NCI-H1436 treated with DMSO at 0.1 percent for 48 hours (cell line): ENCODE measurements around the gene COL4A2.

Source experiments
- DNase-seq: peaks from one replicate; lab custom pipeline; 2025; lab: John Stamatoyannopoulos, UW

The COL4A2 gene

DNA sequence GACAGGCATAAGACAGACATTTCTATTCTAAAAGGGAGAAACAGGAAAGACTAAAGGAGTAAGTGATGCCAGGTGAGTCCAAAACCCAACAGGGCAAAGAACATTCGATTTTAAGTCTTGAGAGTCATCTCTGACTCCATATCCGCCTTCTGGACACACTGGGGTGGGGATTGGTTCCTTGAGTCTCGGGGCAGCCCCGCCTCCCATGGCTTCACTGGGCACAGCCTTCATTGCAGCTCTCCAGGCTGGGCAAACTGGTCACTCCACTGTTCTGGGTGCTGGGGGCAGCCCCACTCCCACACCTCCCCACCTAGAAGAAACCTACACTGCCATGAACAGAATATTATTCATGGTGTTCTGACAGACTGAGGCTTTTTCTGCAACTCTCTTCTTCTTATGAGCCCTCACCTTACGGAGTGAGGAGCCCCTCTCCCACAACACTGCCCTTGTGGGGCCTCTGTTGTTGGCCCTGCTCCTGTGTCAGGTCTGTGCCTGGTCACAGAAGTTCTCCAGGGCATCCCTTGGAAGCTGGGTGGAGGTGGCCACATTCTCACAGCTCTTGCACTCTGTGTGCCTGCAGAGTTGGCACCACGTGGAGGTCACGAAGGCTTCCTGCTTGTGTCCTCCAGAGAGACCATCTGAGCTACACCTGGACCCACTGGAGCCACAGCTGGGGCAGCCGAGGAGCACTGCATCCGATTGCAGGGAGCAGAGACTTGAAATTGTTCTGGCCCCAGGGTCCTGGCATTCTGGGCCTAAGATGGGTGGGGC, 95.4 kb downstream of the COL4A2 start:
- DNase-seq: no peak

DNA sequence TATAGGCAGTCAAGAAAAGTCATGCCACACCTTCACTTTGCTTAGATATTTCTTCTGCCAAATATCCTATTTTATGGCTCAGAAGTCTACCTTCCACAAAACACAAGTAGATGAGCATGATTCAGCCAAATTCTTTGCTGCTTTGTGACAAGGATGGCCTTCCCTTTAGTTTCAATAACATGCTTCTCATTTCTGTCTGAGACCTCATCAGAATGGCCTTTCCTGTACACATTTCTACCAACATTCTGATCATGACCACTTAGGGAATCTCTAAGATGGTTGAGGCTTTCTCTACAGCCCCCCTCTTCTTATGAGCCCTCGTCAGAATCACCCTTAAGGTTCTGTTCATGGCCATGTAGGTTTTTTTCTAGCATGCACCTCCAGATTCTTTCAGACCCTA, 96.2 kb downstream of the COL4A2 start:
- DNase-seq: no peak

DNA sequence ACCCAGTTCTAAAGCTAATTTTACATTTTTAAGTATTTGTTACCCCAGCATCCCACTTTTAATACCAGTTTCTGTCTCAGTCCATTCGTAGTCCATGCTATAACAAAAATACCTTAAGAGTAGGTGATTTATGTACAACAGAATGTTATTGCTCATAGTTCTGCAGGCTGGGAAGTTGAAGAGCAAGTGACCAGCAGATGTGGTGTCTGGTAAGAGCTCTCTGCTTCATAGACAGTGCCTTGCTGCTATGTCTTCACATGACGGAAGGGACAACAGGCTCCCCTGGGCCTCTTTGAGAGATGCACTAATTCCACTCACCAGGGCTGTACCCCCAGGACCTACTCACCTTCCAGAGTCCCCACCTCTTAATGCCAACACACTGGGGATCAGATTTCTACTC, 96.6 kb downstream of the COL4A2 start:
- no peak for DNase-seq

DNA sequence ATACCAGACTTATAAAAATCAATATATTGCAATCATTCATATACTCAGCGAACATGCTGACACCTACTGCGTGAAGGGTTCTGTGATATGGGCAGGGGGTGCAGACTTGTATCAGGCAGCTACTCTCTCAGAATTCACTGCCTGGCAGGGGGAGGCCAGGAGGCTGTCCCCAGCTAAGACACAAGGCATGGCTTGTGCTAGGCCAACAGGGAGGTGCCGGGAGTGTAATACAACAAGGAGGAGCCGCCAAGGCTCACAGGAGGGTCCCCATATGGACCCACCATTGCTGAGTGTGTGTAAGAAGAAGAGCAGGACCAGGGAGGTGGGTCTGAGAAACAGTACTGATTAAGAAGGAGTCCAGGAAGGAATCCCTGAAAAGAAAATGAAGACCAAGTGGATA, 97.2 kb downstream of the COL4A2 start:
- DNase-seq: no peak

- no peak for DNase-seq
These were observed 98.7 kb downstream of the COL4A2 start for GRCh38 chr13:110405597-110406450.

GRCh38 chr13:110407021-110407420, 99.9 kb downstream of the COL4A2 start:
- no peak for DNase-seq

DNA sequence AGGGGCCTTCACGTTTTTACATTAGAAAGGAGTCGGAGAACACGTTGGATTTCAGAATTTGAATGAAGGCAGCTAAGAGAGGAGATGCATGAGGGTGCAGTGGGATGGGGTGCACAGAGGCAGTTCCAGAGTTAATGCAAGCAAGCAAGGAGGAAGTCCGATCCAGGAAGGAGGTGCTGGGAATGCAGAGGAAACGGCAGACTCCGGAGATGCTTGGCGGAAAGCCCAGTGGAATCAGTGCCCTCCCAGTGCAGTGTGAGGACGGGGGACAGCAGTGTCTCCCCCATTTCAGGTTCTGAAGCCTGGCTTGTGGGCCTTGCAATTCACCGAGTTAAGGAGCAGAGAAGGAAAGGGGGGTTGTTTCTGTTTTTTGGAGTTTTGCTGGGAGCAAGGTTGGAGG, 100.4 kb downstream of the COL4A2 start:
- no peak for DNase-seq

DNA sequence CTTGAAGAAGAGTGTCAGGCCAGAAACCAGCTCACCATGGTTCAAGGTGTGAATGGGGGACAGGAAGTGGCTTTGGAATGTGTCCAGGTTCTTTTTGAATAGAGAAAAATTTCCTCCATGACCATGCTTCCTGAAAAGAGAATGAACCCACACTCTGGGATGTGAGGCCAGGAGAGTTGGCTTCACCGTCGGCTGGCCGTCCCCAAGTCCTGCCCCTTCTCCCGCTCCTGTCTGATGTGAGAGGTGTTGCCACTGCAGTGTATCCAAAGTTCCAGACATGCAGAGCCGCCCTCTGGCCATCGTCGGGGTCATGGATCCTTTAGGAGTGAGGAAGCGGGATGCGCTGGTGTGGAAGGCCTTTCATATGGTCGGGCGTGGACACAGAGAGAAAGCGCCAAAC, 101.2 kb downstream of the COL4A2 start:
- no peak for DNase-seq

GRCh38 chr13:110409581-110409992, 102.5 kb downstream of the COL4A2 start:
- no peak for DNase-seq

DNA sequence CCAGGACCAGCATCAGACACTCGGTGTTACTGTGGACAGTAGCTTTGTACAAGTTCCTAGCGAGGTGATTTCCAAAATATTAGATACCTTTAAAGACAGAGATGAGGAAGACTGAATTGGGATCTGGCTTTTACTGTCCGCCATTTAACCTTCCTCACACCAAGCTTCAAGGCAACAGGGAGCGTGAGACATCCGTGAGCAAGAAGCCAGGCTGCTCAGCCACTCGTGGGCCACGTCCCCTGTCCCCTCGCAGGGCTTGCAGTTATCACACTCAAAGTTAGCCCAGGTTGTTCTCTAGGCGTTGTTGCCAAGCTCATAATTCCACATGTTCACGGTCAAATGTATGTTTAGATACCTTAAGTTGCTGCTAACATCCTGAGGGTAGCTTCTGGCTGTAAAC, 102.9 kb downstream of the COL4A2 start:
- DNase-seq: no peak

GRCh38 chr13:110410936-110411687, 104.0 kb downstream of the COL4A2 start:
- DNase-seq: no peak

GRCh38 chr13:110411688-110412059, 104.6 kb downstream of the COL4A2 start:
- no peak for DNase-seq

GRCh38 chr13:110412132-110412914, 105.2 kb downstream of the COL4A2 start:
- no peak for DNase-seq

GRCh38 chr13:110413016-110413675, 106.1 kb downstream of the COL4A2 start:
- no peak for DNase-seq

GRCh38 chr13:110413676-110414040, 106.6 kb downstream of the COL4A2 start:
- no peak for DNase-seq

DNA sequence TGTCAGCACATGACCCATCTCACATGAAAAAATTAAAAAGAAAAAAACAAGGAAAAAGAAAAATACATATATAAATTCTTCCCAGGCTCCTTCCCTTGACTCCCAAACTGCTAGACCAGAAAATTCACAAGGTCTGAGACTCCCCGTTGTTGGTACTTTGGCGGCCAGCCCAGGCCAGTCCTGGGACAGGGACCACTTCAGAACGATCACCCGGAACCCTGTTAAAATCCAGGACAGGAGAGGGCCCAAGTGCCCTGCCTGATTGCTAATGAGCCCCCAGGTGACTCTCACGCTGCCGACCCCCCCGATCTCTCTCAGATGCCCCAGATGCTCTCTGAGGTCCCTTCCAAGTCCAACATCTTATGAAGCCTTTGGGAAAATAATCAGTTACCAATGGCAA, 107.2 kb downstream of the COL4A2 start:
- no peak for DNase-seq

DNA sequence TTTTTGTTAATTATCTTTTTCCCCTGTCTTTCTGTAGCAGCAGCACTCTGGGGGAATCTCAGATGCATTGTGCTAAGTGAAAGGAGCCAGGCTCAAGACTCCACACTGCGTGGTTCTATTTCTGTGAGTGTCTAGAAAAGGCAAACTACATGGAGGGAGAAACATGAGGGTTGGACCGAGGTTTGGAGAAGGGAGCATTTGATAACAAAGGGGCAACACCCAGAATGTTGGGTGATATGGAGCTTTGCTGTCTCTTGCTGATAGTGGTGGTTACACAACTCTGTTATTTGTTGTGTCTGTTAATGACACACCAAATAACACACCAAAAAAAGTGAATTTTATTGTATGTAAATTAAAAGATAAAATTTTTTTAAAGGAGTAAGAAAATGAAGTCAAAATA, 107.8 kb downstream of the COL4A2 start:
- no peak for DNase-seq

DNA sequence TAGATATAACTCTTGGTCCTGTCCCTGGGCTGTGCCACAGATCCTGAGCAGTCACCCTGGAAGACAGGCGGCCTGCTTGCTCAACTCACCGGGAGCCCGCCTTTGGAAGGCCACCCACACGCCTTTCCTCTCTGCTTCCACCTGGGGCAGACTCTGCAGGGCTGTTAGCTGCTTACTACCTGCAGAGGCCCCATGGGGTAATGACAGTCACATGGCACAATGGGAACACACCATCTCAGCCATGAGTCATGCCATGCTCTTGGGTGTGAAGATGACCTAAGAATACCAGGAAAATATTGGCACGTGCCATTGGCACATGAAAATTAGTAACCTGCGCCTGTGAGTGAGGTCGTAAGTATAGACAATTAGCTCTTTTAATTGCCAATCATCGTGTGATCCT, 108.6 kb downstream of the COL4A2 start:
- DNase-seq: no peak

DNA sequence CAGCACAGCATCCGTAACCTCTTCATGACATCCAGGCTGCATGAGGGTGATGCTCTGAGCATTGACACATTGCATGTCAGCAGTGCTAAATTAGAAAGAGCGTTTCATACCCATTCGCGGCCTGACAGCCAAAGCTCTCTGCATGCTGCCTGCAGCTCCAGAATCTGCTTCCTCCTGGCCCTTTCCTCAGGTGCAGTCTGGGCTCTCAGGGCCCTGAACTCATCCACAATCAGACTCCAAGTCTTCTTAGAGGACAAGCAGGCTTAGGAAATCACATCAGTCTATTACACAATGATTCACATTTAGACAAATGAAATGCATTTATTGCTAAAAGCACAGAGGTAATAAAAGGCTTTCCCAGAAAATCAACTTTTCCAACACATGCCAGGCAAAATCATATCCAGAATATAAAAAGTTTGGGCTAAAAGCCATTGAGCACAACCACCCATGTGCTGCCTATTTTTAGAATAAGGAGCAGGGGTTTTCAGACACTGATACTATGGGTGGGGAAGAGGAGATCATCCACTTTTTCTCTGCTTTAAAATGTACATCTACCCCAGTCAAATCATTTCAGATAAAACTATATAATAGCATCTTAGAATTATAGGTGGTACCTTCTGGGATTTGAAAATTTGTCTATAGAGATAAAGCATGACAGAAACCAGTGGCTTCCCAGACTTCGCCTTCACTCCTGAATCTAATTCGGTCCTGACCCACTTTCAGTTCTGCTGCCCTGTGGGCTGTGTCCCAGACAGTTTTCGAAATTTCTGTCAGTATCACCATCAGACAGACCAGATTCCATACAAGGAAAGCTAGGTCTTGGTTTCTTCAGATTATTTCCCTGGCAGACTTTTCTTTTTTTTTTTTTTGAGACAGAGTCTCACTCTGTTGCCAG, 109.3 kb downstream of the COL4A2 start:
- no peak for DNase-seq

- no peak for DNase-seq
These were observed 111.9 kb downstream of the COL4A2 start for GRCh38 chr13:110418944-110419343.
